Fibroblast of skin of right biceps (primary cell): ENCODE measurements around the gene GPR176.

Source experiments
- DNase-seq: peaks from one replicate; pipeline ENCODE4 v3.0.0-alpha.2; 2013

GPR176 gene

DNA sequence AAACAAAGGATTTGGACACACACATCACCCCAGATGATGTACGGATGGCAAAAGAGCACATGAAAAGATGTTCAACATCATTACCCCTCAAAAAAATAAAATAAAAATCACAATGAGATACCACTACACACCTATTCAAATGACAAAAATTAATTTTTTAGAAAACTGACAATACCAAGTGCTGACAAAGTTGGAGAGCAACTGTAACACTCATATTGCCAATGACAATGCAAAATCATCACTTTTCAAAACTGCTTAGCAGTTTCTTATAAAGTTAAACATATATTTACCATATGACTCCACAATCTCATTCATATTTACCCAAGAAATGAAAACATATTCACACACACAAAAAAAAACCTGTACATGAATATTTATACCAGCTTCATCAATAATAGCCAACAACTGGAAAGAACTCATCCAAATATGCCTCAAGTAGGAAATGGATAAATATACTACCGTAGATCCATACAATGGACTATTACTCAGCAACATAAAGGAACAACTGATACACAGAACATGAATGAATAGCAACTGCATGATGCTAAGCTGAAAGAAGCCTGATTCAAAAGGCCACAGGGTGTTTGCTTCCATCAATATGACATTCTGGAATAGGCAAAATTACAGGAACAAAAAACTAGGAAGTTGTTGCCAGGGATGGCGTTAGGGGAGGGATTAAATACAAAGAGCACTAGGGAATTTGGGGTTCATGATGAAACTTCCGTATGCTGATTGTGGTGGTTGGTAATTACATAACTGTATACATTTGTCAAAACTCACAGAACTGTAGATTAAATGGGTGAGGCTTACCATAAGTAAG, 138.7 kb downstream of the GPR176 start:
- DNase-seq: no peak

- no peak for DNase-seq
Observed at GRCh38 chr15:39778021-39778420, 142.0 kb downstream of the GPR176 start.

DNA sequence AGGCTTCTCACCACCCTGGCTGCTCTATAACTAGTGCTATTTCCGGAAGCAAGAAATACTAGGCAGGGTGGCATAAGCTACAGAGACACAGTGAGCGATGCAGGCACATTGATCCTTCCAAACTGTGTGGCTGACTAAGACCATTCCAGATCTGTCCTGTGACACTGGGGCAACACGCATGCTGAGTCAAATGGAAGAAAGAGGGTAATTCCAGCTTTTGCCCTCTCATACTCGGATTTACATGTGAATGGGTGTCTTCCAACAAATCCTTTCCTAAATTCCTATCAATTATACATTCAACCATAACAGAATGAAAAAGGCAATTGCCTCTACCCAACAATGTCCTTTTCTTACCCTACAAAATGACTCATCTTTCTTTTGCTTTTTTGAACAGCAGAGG, 142.6 kb downstream of the GPR176 start:
- DNase-seq: no peak

DNA sequence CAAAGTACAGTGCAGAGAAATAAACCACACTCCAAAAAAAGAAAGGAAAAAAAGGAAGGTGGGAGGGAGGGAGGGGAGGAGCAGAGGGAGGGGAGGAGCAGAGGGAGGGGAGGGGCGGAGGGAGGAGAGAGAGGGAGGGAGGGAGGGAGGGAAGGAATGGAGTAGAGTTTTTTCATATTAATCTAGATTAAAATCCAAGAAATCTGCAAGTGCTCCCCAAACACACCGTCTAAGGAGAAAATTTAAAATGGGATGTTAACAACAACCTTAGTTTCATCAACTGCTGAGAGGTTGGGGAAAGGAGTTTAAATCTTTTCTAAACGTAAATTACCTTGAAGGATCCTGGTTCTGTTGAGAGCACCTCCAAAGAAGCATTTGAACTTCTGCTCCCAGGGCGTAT, 144.0 kb downstream of the GPR176 start:
- no peak for DNase-seq

GRCh38 chr15:39774688-39775267, 145.3 kb downstream of the GPR176 start:
- DNase-seq: no peak

DNA sequence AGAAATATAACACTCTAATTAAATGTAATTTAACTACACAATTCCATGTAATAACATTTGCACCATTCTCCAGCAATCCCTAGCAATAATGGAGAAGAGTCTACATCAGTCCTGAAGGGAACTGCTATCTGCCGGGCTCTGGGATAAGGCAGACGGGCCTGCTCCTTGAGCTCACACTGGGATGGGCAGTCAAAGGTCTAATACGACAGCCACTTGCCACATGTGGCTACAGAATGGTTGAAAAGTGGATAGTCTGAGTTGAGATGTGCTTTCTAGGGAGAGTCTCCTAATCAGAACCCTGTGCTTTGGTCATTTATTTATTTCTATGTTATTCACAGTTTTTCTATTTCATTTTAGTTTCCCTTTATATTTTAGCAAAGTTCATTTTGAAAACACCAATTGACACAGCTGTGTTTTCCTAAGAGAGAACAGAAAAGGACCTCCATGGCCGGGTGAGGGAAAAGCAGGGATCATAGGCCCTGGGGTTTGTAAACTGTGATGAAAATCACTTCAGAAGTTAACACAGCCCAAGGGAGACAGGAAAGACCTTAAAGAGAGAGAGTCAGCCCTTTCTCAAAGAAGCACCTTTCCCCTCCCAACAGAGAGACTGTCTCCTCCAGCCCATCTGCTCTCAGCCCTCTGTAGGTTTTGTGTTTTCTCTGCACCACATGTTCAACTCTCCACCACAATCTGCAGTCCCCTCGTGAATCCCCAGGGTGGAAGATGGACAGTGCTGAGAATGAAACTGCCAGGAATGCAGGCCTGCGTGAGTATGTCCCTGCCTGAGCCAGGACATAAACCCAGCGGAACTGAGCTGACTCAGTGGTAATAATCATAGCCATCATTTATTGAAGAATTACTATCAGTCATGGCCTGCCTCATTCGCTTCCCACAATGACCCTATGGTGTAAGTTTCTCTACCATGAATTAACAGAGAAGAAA, 149.0 kb downstream of the GPR176 start:
- DNase-seq: peak; percentile 86

- no peak for DNase-seq
Observed at GRCh38 chr15:39767921-39768320, 152.1 kb downstream of the GPR176 start.

GRCh38 chr15:39761006-39761405, 159.1 kb downstream of the GPR176 start:
- peak; percentile 72 for DNase-seq

DNA sequence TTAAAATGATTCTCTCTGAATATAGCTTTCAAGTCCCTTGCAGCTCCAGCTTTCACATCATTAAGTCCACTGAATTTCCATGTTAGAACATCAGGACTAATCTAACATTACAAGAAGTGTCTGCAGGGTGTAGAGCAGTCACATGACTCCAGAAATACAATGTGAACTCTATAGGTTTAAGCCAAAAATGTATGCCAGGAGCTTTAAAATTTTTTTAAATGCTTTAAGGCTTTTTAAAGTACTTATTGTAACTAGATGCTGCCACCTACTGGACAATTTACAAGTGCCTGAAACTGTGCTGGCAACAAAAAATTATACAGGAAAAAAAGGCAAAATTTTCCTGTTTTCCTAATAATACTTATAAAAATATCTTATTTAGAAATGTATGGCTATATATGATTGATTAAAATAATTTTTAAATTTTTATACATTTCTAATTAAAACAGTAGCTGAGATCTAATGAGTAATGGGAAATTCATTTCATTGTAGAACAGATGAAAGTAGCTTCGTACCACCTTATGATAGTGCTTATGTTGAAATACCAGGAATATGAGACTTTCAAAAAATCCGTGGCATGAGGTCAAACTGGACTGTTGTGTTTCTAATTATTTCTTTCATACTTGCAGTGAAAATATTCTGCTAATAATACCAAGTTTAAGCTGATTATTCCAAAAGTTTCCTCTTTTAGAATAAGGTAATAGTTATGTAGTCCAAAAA, 163.1 kb downstream of the GPR176 start:
- DNase-seq: peak; percentile 72

DNA sequence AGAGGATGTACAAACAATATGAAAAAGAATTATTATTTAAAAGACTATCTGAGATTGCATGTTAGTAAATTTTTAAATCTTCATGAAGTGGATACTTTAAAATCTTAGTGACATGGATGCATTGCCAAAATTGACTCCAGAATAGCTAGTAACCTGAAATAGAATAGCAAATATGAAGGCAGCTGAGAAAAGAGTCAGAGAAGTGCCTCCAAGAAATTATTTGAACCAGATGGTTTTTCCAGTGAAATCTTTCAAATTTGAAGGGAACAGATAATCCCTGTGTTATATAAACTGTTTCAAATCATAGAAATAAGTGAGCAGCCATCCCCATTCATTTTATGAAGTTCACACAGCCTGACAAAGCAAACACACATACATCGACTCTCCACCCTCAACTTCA, 167.1 kb downstream of the GPR176 start:
- DNase-seq: no peak

GRCh38 chr15:39752246-39752645, 167.8 kb downstream of the GPR176 start:
- peak; percentile 34 for DNase-seq
